ENCODE measurements around the gene PDIA5. TPM values are rescaled to one million over a fixed set of nuclear protein-coding genes. Genes with fewer than 3 reads are reported as not detected.

Gene PDIA5
- total RNA-seq, 2 experiments from 2014 or later, result 8.1 to 11.7 TPM

- ChIA-PET POLR2A (no interaction called here), CTCF (ENCODE audit: unreplicated experiment) (no interaction called here)
- Histone ChIP-seq H3K4me1 (ENCODE audit: insufficient read depth, low read length, poor library complexity, severe bottlenecking) (no peaks in the 10 kb centered on the region), H3K27ac (ENCODE audit: low read depth, low read length, poor library complexity, severe bottlenecking) (no peak overlapping the region), H2AFZ (ENCODE audit: low read length) (no peak overlapping the region), H3K4me2 (ENCODE audit: low read length) (no peak overlapping the region), H3K79me2 (ENCODE audit: insufficient read depth, low read depth, low read length) (no peaks in the 10 kb centered on the region), H4K20me1 (ENCODE audit: insufficient read depth, low read length) (no peaks in the 10 kb centered on the region), H3K9me2 (ENCODE audit: insufficient read depth, low read length) (no peaks in the 10 kb centered on the region), H3K36me3 (ENCODE audit: insufficient read depth, low read length) (no peaks in the 10 kb centered on the region), H3K4me3 (ENCODE audit: low read depth, low read length, poor library complexity, severe bottlenecking) (no peak overlapping the region), H3K9me3 (ENCODE audit: low read length) (no peaks in the 10 kb centered on the region)
- no TSS peak for BruUV-seq (replicated peaks)
- TF ChIP-seq EZH2phosphoT487 (IDR thresholded peaks at IDR 0.05; ENCODE audit: borderline replicate concordance, low read depth, low read length) (no peak), CTCF (conservative IDR thresholded peaks at IDR 0.05; ENCODE audit: low read length) (no peak)
- DNase-seq (ENCODE audit: low spot score), result no peak
- intact Hi-C loops (cut with micrococcal nuclease; ENCODE audit: unreplicated experiment), result no loop called here
These were observed 12.6 kb upstream of the PDIA5 start for GRCh38 chr3:123054109-123054778.

- Histone ChIP-seq H3K4me1 (ENCODE audit: insufficient read depth, low read length, poor library complexity, severe bottlenecking) (no peaks in the 10 kb centered on the region), H2AFZ (ENCODE audit: low read length) (no peak overlapping the region), H3K36me3 (ENCODE audit: insufficient read depth, low read length) (no peaks in the 10 kb centered on the region), H3K4me2 (ENCODE audit: low read length) (no peak overlapping the region), H3K9me3 (ENCODE audit: low read length) (no peaks in the 10 kb centered on the region), H3K4me3 (ENCODE audit: low read depth, low read length, poor library complexity, severe bottlenecking) (no peak overlapping the region), H3K9me2 (ENCODE audit: insufficient read depth, low read length) (no peaks in the 10 kb centered on the region), H3K27ac (ENCODE audit: low read depth, low read length, poor library complexity, severe bottlenecking) (no peak overlapping the region), H3K79me2 (ENCODE audit: insufficient read depth, low read depth, low read length) (no peaks in the 10 kb centered on the region), H4K20me1 (ENCODE audit: insufficient read depth, low read length) (no peaks in the 10 kb centered on the region)
- intact Hi-C loops (cut with micrococcal nuclease; ENCODE audit: unreplicated experiment), result no loop called here
- BruUV-seq (replicated peaks), result no TSS peak
- POLR2A ChIA-PET, result no interaction called here
- CTCF ChIA-PET (ENCODE audit: unreplicated experiment), result no interaction called here
- no peak for TF ChIP-seq EZH2phosphoT487 (IDR thresholded peaks at IDR 0.05; ENCODE audit: borderline replicate concordance, low read depth, low read length)
- no peak for TF ChIP-seq CTCF (conservative IDR thresholded peaks at IDR 0.05; ENCODE audit: low read length)
- DNase-seq (ENCODE audit: low spot score), result no peak
These were observed 11.9 kb upstream of the PDIA5 start for GRCh38 chr3:123054931-123055330.

- POLR2A ChIA-PET, result no interaction called here
- Histone ChIP-seq H3K4me2 (ENCODE audit: low read length) (no peak overlapping the region), H4K20me1 (ENCODE audit: insufficient read depth, low read length) (no peaks in the 10 kb centered on the region), H3K36me3 (ENCODE audit: insufficient read depth, low read length) (no peaks in the 10 kb centered on the region), H3K4me3 (ENCODE audit: low read depth, low read length, poor library complexity, severe bottlenecking) (no peak overlapping the region), H3K9me3 (ENCODE audit: low read length) (no peaks in the 10 kb centered on the region), H3K27ac (ENCODE audit: low read depth, low read length, poor library complexity, severe bottlenecking) (no peak overlapping the region), H3K9me2 (ENCODE audit: insufficient read depth, low read length) (no peaks in the 10 kb centered on the region), H2AFZ (ENCODE audit: low read length) (no peak overlapping the region), H3K4me1 (ENCODE audit: insufficient read depth, low read length, poor library complexity, severe bottlenecking) (no peaks in the 10 kb centered on the region), H3K79me2 (ENCODE audit: insufficient read depth, low read depth, low read length) (no peaks in the 10 kb centered on the region)
- CTCF ChIA-PET (ENCODE audit: unreplicated experiment), result no interaction called here
- BruUV-seq (replicated peaks), result no TSS peak
- no peak for TF ChIP-seq EZH2phosphoT487 (IDR thresholded peaks at IDR 0.05; ENCODE audit: borderline replicate concordance, low read depth, low read length)
- TF ChIP-seq CTCF (conservative IDR thresholded peaks at IDR 0.05; ENCODE audit: low read length), result no peak
- intact Hi-C loops (cut with micrococcal nuclease; ENCODE audit: unreplicated experiment), result no loop called here
- DNase-seq (ENCODE audit: low spot score), result no peak
These were observed 11.5 kb upstream of the PDIA5 start for GRCh38 chr3:123055352-123055751.
